Colonic mucosa (tissue), 4 donors: ENCODE data around the gene TRIM4. TPM values are rescaled to one million over a fixed set of nuclear protein-coding genes. Genes with fewer than 3 reads are reported as not detected.

Experiments
- DNase-seq: peaks from one replicate; pipeline ENCODE4 v3.0.0-alpha.2; 2020
- H3K27ac ChIP-seq: fragments of 200-600 bp; one replicate; pipeline ENCODE4 v1.8.0; 2021
- H3K27me3 ChIP-seq: fragments of 200-600 bp; one replicate; pipeline ENCODE4 v1.8.0; 2021
- H3K36me3 ChIP-seq: fragments of 200-600 bp; one replicate; pipeline ENCODE4 v1.8.0; 2021
- H3K4me1 ChIP-seq: fragments of 200-600 bp; one replicate; pipeline ENCODE4 v1.8.0; 2021; ENCODE audit warnings: mild to moderate bottlenecking
- H3K4me3 ChIP-seq: fragments of 200-600 bp; one replicate; pipeline ENCODE4 v1.8.0; 2021
- H3K9ac ChIP-seq, 2 donors: one replicate each; pipeline ENCODE4 v1.7.0; 2013; ENCODE audit warnings: control low read depth in 2 of 2, low read depth in 2 of 2, low read length in 2 of 2
- H3K9me3 ChIP-seq: fragments of 200-600 bp; one replicate; pipeline ENCODE4 v1.8.0; 2021
- intact Hi-C: fragments of 100-400 bp; cut with DNase I; formaldehyde crosslinking; loops from one replicate; pipeline ENCODE4 v1.14.1; 2022
- total RNA-seq, 2 donors: library from RNA; stranded (reverse); fragmentation: NEBNext Ultra II Directional in 1 of 2; extraction: Animal tissue kit (Norgen Biotek cat#: 25700) in 1 of 2; gene quantifications; one replicate each; pipeline ENCODE4 v1.2.1, GENCODE V29; 2021
- TF ChIP-seq, protein P1 (sequence below): fragments of 200-600 bp; IDR thresholded peaks from one replicate; pipeline ENCODE4 v1.8.0; 2022; ENCODE audit warnings: antibody characterized with exemption, mild to moderate bottlenecking
- donor health status: healthy.
- donor health status: DM: no; HTN: no; CAD: no.
- donor health status: DM: no; HTN: no; CAD: no.

The TRIM4 gene
- total RNA-seq, 2 donors from 2014 or later = 23.8 to 23.9 TPM

GRCh38 chr7:99863847-99864440 is 55.4 kb downstream of the TRIM4 start:
- H3K36me3 ChIP-seq = no peaks in the 10 kb centered on the region
- H3K4me3 ChIP-seq = no peak overlapping the region
- H3K9ac ChIP-seq = no peak overlapping the region
- DNase-seq = no peak
- H3K9me3 ChIP-seq = no peaks in the 10 kb centered on the region
- no peak overlapping the region for H3K27ac ChIP-seq
- intact Hi-C loops = no loop called here
- TF ChIP-seq, protein P1, sequence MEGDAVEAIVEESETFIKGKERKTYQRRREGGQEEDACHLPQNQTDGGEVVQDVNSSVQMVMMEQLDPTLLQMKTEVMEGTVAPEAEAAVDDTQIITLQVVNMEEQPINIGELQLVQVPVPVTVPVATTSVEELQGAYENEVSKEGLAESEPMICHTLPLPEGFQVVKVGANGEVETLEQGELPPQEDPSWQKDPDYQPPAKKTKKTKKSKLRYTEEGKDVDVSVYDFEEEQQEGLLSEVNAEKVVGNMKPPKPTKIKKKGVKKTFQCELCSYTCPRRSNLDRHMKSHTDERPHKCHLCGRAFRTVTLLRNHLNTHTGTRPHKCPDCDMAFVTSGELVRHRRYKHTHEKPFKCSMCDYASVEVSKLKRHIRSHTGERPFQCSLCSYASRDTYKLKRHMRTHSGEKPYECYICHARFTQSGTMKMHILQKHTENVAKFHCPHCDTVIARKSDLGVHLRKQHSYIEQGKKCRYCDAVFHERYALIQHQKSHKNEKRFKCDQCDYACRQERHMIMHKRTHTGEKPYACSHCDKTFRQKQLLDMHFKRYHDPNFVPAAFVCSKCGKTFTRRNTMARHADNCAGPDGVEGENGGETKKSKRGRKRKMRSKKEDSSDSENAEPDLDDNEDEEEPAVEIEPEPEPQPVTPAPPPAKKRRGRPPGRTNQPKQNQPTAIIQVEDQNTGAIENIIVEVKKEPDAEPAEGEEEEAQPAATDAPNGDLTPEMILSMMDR = no peak
- H3K4me1 ChIP-seq = no peaks in the 10 kb centered on the region
- H3K27me3 ChIP-seq = no peaks in the 10 kb centered on the region

- no peak for DNase-seq
- H3K36me3 ChIP-seq = no peaks in the 10 kb centered on the region
- no peaks in the 10 kb centered on the region for H3K27me3 ChIP-seq
- H3K4me1 ChIP-seq = no peaks in the 10 kb centered on the region
- no peak overlapping the region for H3K27ac ChIP-seq
- TF ChIP-seq, protein P1 = no peak
- no peaks in the 10 kb centered on the region for H3K9me3 ChIP-seq
- no peak overlapping the region for H3K9ac ChIP-seq
- H3K4me3 ChIP-seq = no peak overlapping the region
- intact Hi-C loops = no loop called here
These were observed 58.8 kb downstream of the TRIM4 start for GRCh38 chr7:99860281-99861127.

- H3K27me3 ChIP-seq = no peaks in the 10 kb centered on the region
- no peak overlapping the region for H3K9ac ChIP-seq
- H3K36me3 ChIP-seq = no peaks in the 10 kb centered on the region
- no peak overlapping the region for H3K27ac ChIP-seq
- no peaks in the 10 kb centered on the region for H3K4me1 ChIP-seq
- intact Hi-C loops = no loop called here
- H3K4me3 ChIP-seq = no peak overlapping the region
- TF ChIP-seq, protein P1 = no peak
- DNase-seq = no peak
- H3K9me3 ChIP-seq = no peaks in the 10 kb centered on the region
These were observed 64.1 kb downstream of the TRIM4 start for GRCh38 chr7:99855236-99855635.

DNA sequence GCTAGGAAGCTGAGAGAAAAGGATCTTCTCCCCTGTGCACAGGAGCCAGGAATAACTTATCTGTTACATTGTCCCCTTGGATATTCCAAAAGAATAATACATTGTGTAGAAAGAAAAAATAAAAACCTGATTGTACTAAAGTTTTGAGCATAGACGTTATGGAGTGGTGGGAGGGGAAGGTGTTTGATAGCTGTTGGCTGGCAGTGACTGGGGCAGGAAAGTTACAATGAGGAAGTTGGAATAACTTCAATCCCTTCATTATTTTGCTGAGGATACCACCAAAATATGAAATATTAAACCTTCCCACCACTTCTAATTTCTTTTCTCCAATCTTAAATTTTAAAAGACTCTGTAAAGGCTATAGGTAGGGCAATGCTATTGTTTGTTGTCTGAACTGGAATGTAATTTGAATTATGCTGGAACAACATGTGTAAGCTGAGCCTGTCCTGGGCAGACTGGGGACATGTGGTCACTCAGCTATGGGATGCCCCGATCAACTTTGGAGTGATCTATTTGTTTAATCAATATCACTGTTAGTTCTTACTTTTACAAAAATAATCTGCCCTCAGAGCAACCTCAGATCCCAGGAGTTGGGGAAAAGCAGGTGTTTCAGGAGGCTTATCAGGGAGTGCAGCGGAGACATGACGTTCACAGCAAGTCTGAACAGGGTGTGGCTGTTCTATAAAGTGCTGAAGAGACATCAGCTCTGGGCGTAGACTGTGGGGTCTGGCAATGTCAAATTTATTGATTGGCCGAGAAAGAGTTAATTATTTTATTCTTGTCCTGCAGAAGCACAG is 70.7 kb downstream of the TRIM4 start:
- TF ChIP-seq, protein P1 = no peak
- H3K9ac ChIP-seq = no peak overlapping the region
- intact Hi-C loops = loop anchor here (10.0 kb wide), 1 partner anchor 314 kb away; no protein-coding TSS in a partner anchor

DNA sequence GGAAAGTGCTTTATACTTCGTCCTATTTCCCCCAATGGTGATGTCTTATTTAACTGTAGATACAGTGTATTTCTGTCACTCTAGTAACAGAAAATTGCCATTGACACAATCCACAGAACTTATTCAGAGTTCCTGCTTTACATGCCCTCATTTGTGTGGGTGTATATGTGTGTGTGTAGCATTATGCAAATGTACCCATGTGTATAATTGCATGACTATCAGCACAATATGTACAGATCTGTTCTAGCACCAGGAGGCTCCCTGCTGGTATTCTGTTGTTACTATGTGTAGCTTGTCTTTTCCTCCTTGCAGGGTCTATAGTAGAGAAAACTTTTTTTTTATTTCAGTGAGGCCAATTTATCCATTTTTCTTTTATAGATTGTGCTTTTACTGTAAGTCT is 75.0 kb downstream of the TRIM4 start:
- intact Hi-C loops = loop anchor here (10.0 kb wide), 1 partner anchor 310 kb away; no protein-coding TSS in a partner anchor
- Histone ChIP-seq H3K36me3 (no peaks in the 10 kb centered on the region), H3K27ac (no peak overlapping the region), H3K9ac (no peak overlapping the region), H3K27me3 (no peaks in the 10 kb centered on the region), H3K9me3 (no peaks in the 10 kb centered on the region), H3K4me1 (peaks cover 3% of the 10 kb centered on the region), H3K4me3 (no peak overlapping the region)
- TF ChIP-seq, protein P1 = no peak
- no peak for DNase-seq

More for the DNA sequence above, 70.7 kb downstream of the TRIM4 start:
- H3K27me3 ChIP-seq = no peaks in the 10 kb centered on the region
- peak; percentile 32 for DNase-seq
- no peaks in the 10 kb centered on the region for H3K36me3 ChIP-seq
- no peaks in the 10 kb centered on the region for H3K9me3 ChIP-seq
- H3K27ac ChIP-seq = no peak overlapping the region
- H3K4me1 ChIP-seq = no peaks in the 10 kb centered on the region
- no peak overlapping the region for H3K4me3 ChIP-seq
